Muscle of leg (tissue), 11 donors: ENCODE measurements around the gene DNAJB6. TPM values are rescaled to one million over a fixed set of nuclear protein-coding genes. Genes with fewer than 3 reads are reported as not detected.

Experiments used
- DNase-seq: peaks from one replicate; pipeline ENCODE4 v3.0.0; 2013
- H3K27ac ChIP-seq: one replicate; pipeline ENCODE4 v1.5.1; 2013; ENCODE audit warnings: mild to moderate bottlenecking, low read length, control low read depth
- H3K27me3 ChIP-seq: one replicate; pipeline ENCODE4 v1.6.1; 2013; ENCODE audit warnings: low read length; ENCODE audit not compliant: control insufficient read depth, insufficient read depth
- H3K36me3 ChIP-seq: one replicate; pipeline ENCODE4 v1.6.1; 2013; ENCODE audit warnings: low read length; ENCODE audit not compliant: control insufficient read depth, insufficient read depth
- H3K4me1 ChIP-seq: one replicate; pipeline ENCODE4 v1.6.1; 2013; ENCODE audit warnings: low read length; ENCODE audit not compliant: control insufficient read depth, insufficient read depth
- H3K4me3 ChIP-seq: one replicate; pipeline ENCODE4 v1.5.1; 2013; ENCODE audit warnings: low read length, control low read depth
- H3K9me3 ChIP-seq: replicated peaks from 2 replicates; pipeline ENCODE4 v1.6.1; 2013; ENCODE audit warnings: low read depth, low read length; ENCODE audit not compliant: control insufficient read depth
- WGBS: methylation state at CpG from one replicate; pipeline ENCODE4 v1.1.5; 2013; ENCODE audit warnings: missing lambda C conversion rate; ENCODE audit not compliant: insufficient coverage; 5-methylcytosine and 5-hydroxymethylcytosine counted together
- polyA plus RNA-seq, 8 donors: library from polyadenylated mRNA; unstranded; fragments of 120-200 nt; gene quantifications; one replicate each; pipeline versions ENCODE4 v1.2.1 to v1.2.3, GENCODE V29; 2013; ENCODE audit warnings: inconsistent platforms in 1 of 8, low replicate concordance in 1 of 8; ENCODE audit not compliant: insufficient read length in 8 of 8, insufficient read depth in 1 of 8
- total RNA-seq: library from RNA; stranded (reverse); fragments of 120-200 nt; gene quantifications from one replicate; pipeline ENCODE4 v1.2.4, GENCODE V29; 2013

DNAJB6 gene
- total and polyA plus RNA-seq, 9 donors, result 76.1 to 137 (median 121) TPM

GRCh38 chr7:157464971-157465886, 128.4 kb downstream of the DNAJB6 start:
- Histone ChIP-seq H3K27me3 (peaks cover 36% of the 10 kb centered on the region), H3K36me3 (no peaks in the 10 kb centered on the region), H3K4me3 (no peak overlapping the region), H3K27ac (no peak overlapping the region), H3K9me3 (no peaks in the 10 kb centered on the region), H3K4me1 (peaks cover 7% of the 10 kb centered on the region)
- 25% methylated on average over 21 of the region's 30 CpGs for WGBS
- no peak for DNase-seq

DNA sequence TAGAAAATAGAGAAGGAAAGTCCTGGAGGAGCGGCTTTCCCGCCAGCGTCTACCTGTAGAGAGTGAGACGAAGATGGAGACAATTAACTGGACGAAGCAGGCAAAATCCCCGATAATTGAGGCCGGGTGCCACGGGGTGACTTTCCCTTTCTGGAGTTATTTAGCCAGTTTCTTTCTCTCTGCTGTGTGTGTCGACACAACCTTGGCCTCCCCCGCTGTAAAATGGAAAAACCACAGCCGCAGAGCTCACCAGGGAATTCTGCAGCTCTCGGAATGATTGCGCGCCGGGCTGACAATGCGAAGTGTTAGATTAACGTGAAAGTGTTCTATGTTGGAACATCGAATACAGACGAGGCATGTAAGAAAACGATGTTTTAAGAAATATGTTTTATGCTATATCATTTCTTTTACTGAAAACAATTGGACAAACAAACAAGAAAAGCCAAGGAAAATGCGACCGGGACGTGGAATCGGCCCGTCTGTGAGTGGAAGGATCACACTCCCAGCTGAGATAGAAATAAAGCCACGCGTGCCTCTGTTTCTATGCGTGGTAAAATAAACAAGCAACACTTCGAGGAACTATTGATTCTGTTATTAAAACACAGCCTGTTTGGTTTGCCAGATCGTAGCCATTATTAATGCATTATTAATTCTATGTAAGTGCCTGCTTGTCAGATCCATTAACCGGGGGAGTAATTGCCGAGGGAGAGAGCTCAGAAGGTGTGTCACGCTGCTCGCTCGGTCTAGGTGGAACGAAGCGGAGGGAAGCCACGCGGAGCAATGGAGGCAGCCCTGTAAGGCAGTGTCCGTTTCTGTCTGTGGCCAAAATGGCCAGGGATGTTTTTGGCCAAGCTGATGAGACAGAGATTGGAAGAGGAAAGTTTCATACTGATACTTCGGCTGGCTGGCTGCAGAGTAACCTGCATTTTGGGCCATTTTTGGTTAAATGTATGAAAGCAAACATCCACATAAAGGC, 129.4 kb downstream of the DNAJB6 start:
- Histone ChIP-seq H3K36me3 (no peaks in the 10 kb centered on the region), H3K4me3 (no peak overlapping the region), H3K4me1 (peaks cover 7% of the 10 kb centered on the region), H3K27ac (no peak overlapping the region), H3K9me3 (no peaks in the 10 kb centered on the region), H3K27me3 (peaks cover 34% of the 10 kb centered on the region)
- DNase-seq, result peak; percentile 7
- 46% methylated on average over 25 of the region's 41 CpGs for WGBS

GRCh38 chr7:157466867-157467261, 130.1 kb downstream of the DNAJB6 start:
- Histone ChIP-seq H3K27ac (no peak overlapping the region), H3K36me3 (no peaks in the 10 kb centered on the region), H3K4me1 (peaks cover 7% of the 10 kb centered on the region), H3K9me3 (no peaks in the 10 kb centered on the region), H3K4me3 (no peak overlapping the region), H3K27me3 (peaks cover 34% of the 10 kb centered on the region)
- DNase-seq, result no peak
- WGBS, result 71% methylated on average over 11 of the region's 12 CpGs

Other genes starting within 250 kb of the DNAJB6 start
- 39.4 TPM for gene UBE3C, start 198.1 kb upstream of the DNAJB6 start, total RNA-seq
- gene UBE3C, start 198.1 kb upstream of the DNAJB6 start, polyA plus RNA-seq, result 10 to 100 TPM; 29.7 to 39.9 (median 33.3) TPM